CD4-positive, alpha-beta T cell treated with Interleukin-12 subunit alpha and Interleukin-12 subunit beta, for 1 hour (primary cell): ENCODE data around the gene NAB1.

Source experiments
- DNase-seq: peaks from one replicate; pipeline ENCODE4 v3.0.0-alpha.2; 2020

NAB1 gene

GRCh38 chr2:190637903-190638618, 10.8 kb upstream of the NAB1 start:
- no peak for DNase-seq

- DNase-seq = no peak
Observed at GRCh38 chr2:190640117-190640516, 8.8 kb upstream of the NAB1 start.

GRCh38 chr2:190641469-190641868, 7.4 kb upstream of the NAB1 start:
- DNase-seq = no peak

- DNase-seq = no peak
Observed at GRCh38 chr2:190646780-190647522, 1.9 kb upstream of the NAB1 start.

GRCh38 chr2:190648289-190649034, 421 bp upstream of the NAB1 start:
- DNase-seq = peak; percentile 94

GRCh38 chr2:190649798-190650390, 1.0 kb downstream of the NAB1 start:
- no peak for DNase-seq

- no peak for DNase-seq
Observed at GRCh38 chr2:190651413-190651812, 2.5 kb downstream of the NAB1 start.

GRCh38 chr2:190653231-190653630, 4.3 kb downstream of the NAB1 start:
- DNase-seq = no peak

GRCh38 chr2:190653931-190654330, 5.0 kb downstream of the NAB1 start:
- no peak for DNase-seq

- DNase-seq = no peak
Observed at GRCh38 chr2:190655113-190655512, 6.2 kb downstream of the NAB1 start.

GRCh38 chr2:190655570-190655969, 6.7 kb downstream of the NAB1 start:
- no peak for DNase-seq

GRCh38 chr2:190656301-190656700, 7.4 kb downstream of the NAB1 start:
- no peak for DNase-seq

GRCh38 chr2:190657474-190658255, 8.8 kb downstream of the NAB1 start:
- DNase-seq = no peak

GRCh38 chr2:190659553-190659952, 10.7 kb downstream of the NAB1 start:
- DNase-seq = no peak

- DNase-seq = no peak
Observed at GRCh38 chr2:190662754-190663153, 13.9 kb downstream of the NAB1 start.

GRCh38 chr2:190663348-190663747, 14.5 kb downstream of the NAB1 start:
- DNase-seq = no peak

GRCh38 chr2:190663839-190664238, 15.0 kb downstream of the NAB1 start:
- no peak for DNase-seq

GRCh38 chr2:190664240-190664639, 15.4 kb downstream of the NAB1 start:
- no peak for DNase-seq

- DNase-seq = no peak
Observed at GRCh38 chr2:190666895-190667294, 18.0 kb downstream of the NAB1 start.

GRCh38 chr2:190668892-190669291, 20.0 kb downstream of the NAB1 start:
- DNase-seq = no peak

GRCh38 chr2:190670182-190670946, 21.5 kb downstream of the NAB1 start:
- peak; percentile 32 for DNase-seq
